ENCODE results near the gene SEMA5A. TPM values are rescaled to one million over a fixed set of nuclear protein-coding genes. Genes with fewer than 3 reads are reported as not detected.

The SEMA5A gene
- total RNA-seq, 6 experiments from 2014 or later, result 3.1 to 12.6 (median 5.7) TPM

GRCh38 chr5:9534881-9535517 lies 10.9 kb downstream of the SEMA5A start:
- Histone ChIP-seq H3K4me1 (peaks cover 0 to 10% (median 0%) of the 10 kb centered on the region in 4 donors), H3K4me3 (no peak overlapping the region), H3K27ac (no peak overlapping the region), H3K9me3 (no peaks in the 10 kb centered on the region), H3K36me3 (no peaks in the 10 kb centered on the region), H3K27me3 (no peaks in the 10 kb centered on the region)
- 89% methylated on average over 9 of the region's 15 CpGs for WGBS (ENCODE audit: insufficient coverage, low coverage, low lambda C conversion rate, missing lambda C conversion rate)
- ATAC-seq, result no peak
- intact Hi-C loops (cut with DNase I), result no loop called here
- no peak for DNase-seq
- TF ChIP-seq CTCF (IDR thresholded peaks at IDR 0.05), result no peak
- TF ChIP-seq POLR2A (IDR thresholded peaks at IDR 0.05), result no peak

GRCh38 chr5:9533562-9534364 lies 12.1 kb downstream of the SEMA5A start:
- H3K9me3 ChIP-seq, result no peaks in the 10 kb centered on the region
- H3K27ac ChIP-seq, result no peak overlapping the region
- no peak for TF ChIP-seq CTCF (IDR thresholded peaks at IDR 0.05)
- TF ChIP-seq POLR2A (IDR thresholded peaks at IDR 0.05), result no peak
- H3K4me3 ChIP-seq, result no peak overlapping the region
- H3K36me3 ChIP-seq, result no peaks in the 10 kb centered on the region
- no peak for DNase-seq
- intact Hi-C loops (cut with DNase I), result no loop called here
- H3K4me1 ChIP-seq, result peaks cover 0 to 18% (median 4%) of the 10 kb centered on the region in 4 donors
- WGBS (ENCODE audit: insufficient coverage, low coverage, low lambda C conversion rate, missing lambda C conversion rate), result 73% methylated on average over 7 of the region's 7 CpGs
- ATAC-seq, result no peak
- no peaks in the 10 kb centered on the region for H3K27me3 ChIP-seq

- Histone ChIP-seq H3K9me3 (no peaks in the 10 kb centered on the region), H3K27me3 (no peaks in the 10 kb centered on the region), H3K4me1 (peaks cover 0 to 22% (median 5%) of the 10 kb centered on the region in 4 donors), H3K36me3 (no peaks in the 10 kb centered on the region), H3K4me3 (no peak overlapping the region), H3K27ac (no peak overlapping the region)
- TF ChIP-seq CTCF (IDR thresholded peaks at IDR 0.05), result no peak
- 69% methylated on average over 4 of the region's 4 CpGs for WGBS (ENCODE audit: insufficient coverage, low coverage, low lambda C conversion rate, missing lambda C conversion rate)
- ATAC-seq (no peak), DNase-seq (no peak)
- intact Hi-C loops (cut with DNase I), result no loop called here
Measured at GRCh38 chr5:9533096-9533495, 12.8 kb downstream of the SEMA5A start.

GRCh38 chr5:9529513-9529912 lies 16.4 kb downstream of the SEMA5A start:
- 83% methylated on average over 2 of the region's 2 CpGs for WGBS (ENCODE audit: insufficient coverage, low coverage, low lambda C conversion rate, missing lambda C conversion rate)
- TF ChIP-seq CTCF (IDR thresholded peaks at IDR 0.05) (no peak), POLR2A (IDR thresholded peaks at IDR 0.05) (no peak)
- DNase-seq (no peak), ATAC-seq (no peak)
- intact Hi-C loops (cut with DNase I), result no loop called here
- Histone ChIP-seq H3K36me3 (no peaks in the 10 kb centered on the region), H3K9me3 (no peaks in the 10 kb centered on the region), H3K27me3 (no peaks in the 10 kb centered on the region), H3K4me1 (peaks cover 0 to 23% (median 5%) of the 10 kb centered on the region in 4 donors), H3K4me3 (no peak overlapping the region), H3K27ac (peak overlapping the region in 1 of 3 donors; percentile 44)
